GM12878 (cell line): ENCODE data around the gene HOPX.

Source experiments
- ETV6 ChIP-seq, 2 experiments: fragments of 450-650 bp in 1 of 2; IDR thresholded peaks in 1 of 2; conservative IDR thresholded peaks in 1 of 2; 2 replicates each; pipeline ENCODE4 v1.6.1; 2014; ENCODE audit warnings: antibody characterized with exemption in 1 of 2, borderline replicate concordance in 1 of 2, low read depth in 1 of 2, mild to moderate bottlenecking in 1 of 2, moderate library complexity in 1 of 2
- FOS ChIP-seq: IDR thresholded peaks from 3 replicates; pipeline ENCODE4 v1.6.1; 2011; ENCODE audit warnings: borderline replicate concordance; ENCODE audit not compliant: insufficient read length; ENCODE audit errors: extremely low read depth
- HDAC6 ChIP-seq: fragments of 200-600 bp; sonication (generic); IDR thresholded peaks from one replicate; pipeline ENCODE4 v1.8.0; 2017; ENCODE audit warnings: antibody characterized with exemption; ENCODE audit not compliant: unreplicated experiment
- ZNF24 ChIP-seq: fragments of 450-650 bp; IDR thresholded peaks from 2 replicates; pipeline ENCODE4 v1.6.1; 2017; ENCODE audit warnings: antibody characterized with exemption, mild to moderate bottlenecking

DNA sequence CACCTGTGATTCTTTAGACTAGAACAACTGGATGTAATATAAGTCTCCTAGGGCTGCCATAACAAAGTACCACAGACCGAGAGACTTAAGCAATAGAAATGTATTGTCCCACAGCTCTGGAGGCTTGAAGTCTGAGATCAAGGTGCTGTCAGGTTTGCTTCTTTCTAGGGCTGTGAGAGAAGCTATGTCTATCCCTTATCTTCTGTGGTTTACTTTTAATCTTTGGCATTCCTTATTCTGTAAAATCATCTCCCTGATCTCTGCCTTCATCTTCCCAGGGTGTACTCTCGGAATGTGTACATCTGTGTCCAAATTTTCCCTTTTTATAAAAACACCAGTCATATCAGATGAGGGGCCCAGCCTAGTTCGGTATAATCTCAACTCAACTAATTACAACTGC, 10.3 kb upstream of the HOPX start:
- no peak for TF ChIP-seq HDAC6
- TF ChIP-seq FOS = no peak
- TF ChIP-seq ETV6 (conservative IDR thresholded peaks at IDR 0.05 in 1 of 2, IDR thresholded peaks at IDR 0.05 in 1 of 2; ENCODE audit: borderline replicate concordance in 1 of 2, low read depth in 1 of 2) = no peak
- no peak for TF ChIP-seq ZNF24
